ENCODE results near the gene FGFBP1. TPM values are rescaled to one million over a fixed set of nuclear protein-coding genes. Genes with fewer than 3 reads are reported as not detected.

The FGFBP1 gene
- total RNA-seq, 1 donor from 2014 or later = 22.1 TPM

- no peaks in the 10 kb centered on the region for H3K36me3 Mint-ChIP-seq
- H3K4me1 Mint-ChIP-seq (ENCODE audit: unreplicated experiment) = no peaks in the 10 kb centered on the region
- H3K27ac Mint-ChIP-seq = no peak overlapping the region
- no peak for TF ChIP-seq CTCF (conservative IDR thresholded peaks at IDR 0.05)
- H3K9me3 Mint-ChIP-seq = peaks cover 17% of the 10 kb centered on the region
- no peaks in the 10 kb centered on the region for H3K27me3 Mint-ChIP-seq
- no peak overlapping the region for H3K4me3 Mint-ChIP-seq
- DNase-seq (ENCODE audit: extremely low spot score, unreplicated experiment) = no peak
Observed at GRCh38 chr4:15955670-15956069, 17.1 kb upstream of the FGFBP1 start.

- Mint-ChIP-seq H3K4me3 (no peak overlapping the region), H3K27ac (no peak overlapping the region), H3K36me3 (no peaks in the 10 kb centered on the region), H3K4me1 (ENCODE audit: unreplicated experiment) (no peaks in the 10 kb centered on the region), H3K9me3 (peaks cover 17% of the 10 kb centered on the region), H3K27me3 (no peaks in the 10 kb centered on the region)
- no peak for TF ChIP-seq CTCF (conservative IDR thresholded peaks at IDR 0.05)
- DNase-seq (ENCODE audit: extremely low spot score, unreplicated experiment) = no peak
Observed at GRCh38 chr4:15953625-15954024, 15.1 kb upstream of the FGFBP1 start.

GRCh38 chr4:15951781-15952180, 13.2 kb upstream of the FGFBP1 start:
- H3K9me3 Mint-ChIP-seq = peaks cover 17% of the 10 kb centered on the region
- no peaks in the 10 kb centered on the region for H3K4me1 Mint-ChIP-seq (ENCODE audit: unreplicated experiment)
- DNase-seq (ENCODE audit: extremely low spot score, unreplicated experiment) = no peak
- H3K4me3 Mint-ChIP-seq = no peak overlapping the region
- H3K36me3 Mint-ChIP-seq = no peaks in the 10 kb centered on the region
- H3K27me3 Mint-ChIP-seq = no peaks in the 10 kb centered on the region
- no peak for TF ChIP-seq CTCF (conservative IDR thresholded peaks at IDR 0.05)
- no peak overlapping the region for H3K27ac Mint-ChIP-seq

GRCh38 chr4:15948826-15949225, 10.3 kb upstream of the FGFBP1 start:
- Mint-ChIP-seq H3K36me3 (no peaks in the 10 kb centered on the region), H3K27me3 (no peaks in the 10 kb centered on the region), H3K9me3 (no peaks in the 10 kb centered on the region), H3K4me1 (ENCODE audit: unreplicated experiment) (no peaks in the 10 kb centered on the region), H3K4me3 (no peak overlapping the region), H3K27ac (no peak overlapping the region)
- no peak for DNase-seq (ENCODE audit: extremely low spot score, unreplicated experiment)
- no peak for TF ChIP-seq CTCF (conservative IDR thresholded peaks at IDR 0.05)

GRCh38 chr4:15947684-15948083, 9.1 kb upstream of the FGFBP1 start:
- no peaks in the 10 kb centered on the region for H3K27me3 Mint-ChIP-seq
- no peaks in the 10 kb centered on the region for H3K9me3 Mint-ChIP-seq
- H3K27ac Mint-ChIP-seq = no peak overlapping the region
- no peaks in the 10 kb centered on the region for H3K36me3 Mint-ChIP-seq
- H3K4me1 Mint-ChIP-seq (ENCODE audit: unreplicated experiment) = no peaks in the 10 kb centered on the region
- no peak for TF ChIP-seq CTCF (conservative IDR thresholded peaks at IDR 0.05)
- DNase-seq (ENCODE audit: extremely low spot score, unreplicated experiment) = no peak
- no peak overlapping the region for H3K4me3 Mint-ChIP-seq

GRCh38 chr4:15945516-15945915, 7.0 kb upstream of the FGFBP1 start:
- Mint-ChIP-seq H3K27ac (no peak overlapping the region), H3K9me3 (no peaks in the 10 kb centered on the region), H3K4me1 (ENCODE audit: unreplicated experiment) (no peaks in the 10 kb centered on the region), H3K27me3 (peaks cover under 1% of the 10 kb centered on the region), H3K36me3 (no peaks in the 10 kb centered on the region), H3K4me3 (no peak overlapping the region)
- no peak for DNase-seq (ENCODE audit: extremely low spot score, unreplicated experiment)
- no peak for TF ChIP-seq CTCF (conservative IDR thresholded peaks at IDR 0.05)

Measured in type B pancreatic cell (in vitro differentiated cells).